CD4-positive, alpha-beta T cell treated with Interleukin-6 for 4 hours (primary cell): ENCODE data around the gene EFCAB14.
"Not testable (repeated sequence)": the region's sequence is repeated elsewhere in the genome, so short reads cannot be mapped to it uniquely, and the experiment has no call there.

Source experiments
- DNase-seq: peaks from one replicate; pipeline ENCODE4 v3.0.0-alpha.2; 2020; ENCODE audit warnings: mixed read lengths

Gene EFCAB14

DNA sequence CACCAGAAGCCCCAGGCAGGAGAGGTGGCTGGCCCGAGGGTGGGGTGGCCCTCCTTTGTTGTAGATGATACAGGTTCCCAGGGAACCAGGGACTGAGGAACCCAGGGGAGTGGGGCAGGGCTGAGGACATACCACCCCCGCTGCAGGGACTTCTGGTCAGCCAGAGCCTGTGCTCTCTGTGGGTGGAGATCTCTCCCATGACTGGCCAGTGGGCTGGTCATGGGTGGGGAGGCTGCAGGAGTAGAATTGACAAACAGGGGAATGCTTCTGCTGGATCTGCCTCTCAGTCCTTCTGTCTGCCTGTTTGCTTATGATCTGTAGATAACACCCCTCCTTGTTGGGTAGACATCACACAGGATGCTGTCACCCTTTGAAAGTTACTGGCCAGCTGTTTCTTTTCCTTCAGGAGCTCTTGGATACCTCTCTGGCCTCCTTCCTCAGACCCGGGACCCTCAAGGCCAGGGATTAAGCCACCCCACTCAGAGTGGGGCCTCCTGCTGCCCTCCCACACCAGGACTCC lies 2.8 kb upstream of the EFCAB14 start:
- DNase-seq, result no peak

DNA sequence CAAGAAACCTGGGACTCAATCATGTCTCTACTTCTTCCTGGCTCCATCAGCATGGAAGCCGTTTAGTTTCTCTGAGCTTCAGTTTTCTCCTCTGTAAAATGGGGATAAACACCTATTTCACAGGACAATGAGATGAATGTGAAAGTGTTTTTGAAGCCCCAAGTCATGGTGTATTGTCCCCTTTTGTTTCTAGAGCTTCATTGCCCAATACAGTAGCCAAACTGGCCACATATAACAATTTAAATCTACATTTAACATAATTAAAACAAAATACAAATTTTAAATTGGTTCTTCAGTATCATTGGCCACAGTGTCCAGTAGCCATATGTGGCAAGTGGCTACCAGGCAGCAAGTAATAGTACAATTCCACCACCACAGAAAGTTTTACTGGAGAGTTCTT lies 2.3 kb upstream of the EFCAB14 start:
- no peak for DNase-seq

DNA sequence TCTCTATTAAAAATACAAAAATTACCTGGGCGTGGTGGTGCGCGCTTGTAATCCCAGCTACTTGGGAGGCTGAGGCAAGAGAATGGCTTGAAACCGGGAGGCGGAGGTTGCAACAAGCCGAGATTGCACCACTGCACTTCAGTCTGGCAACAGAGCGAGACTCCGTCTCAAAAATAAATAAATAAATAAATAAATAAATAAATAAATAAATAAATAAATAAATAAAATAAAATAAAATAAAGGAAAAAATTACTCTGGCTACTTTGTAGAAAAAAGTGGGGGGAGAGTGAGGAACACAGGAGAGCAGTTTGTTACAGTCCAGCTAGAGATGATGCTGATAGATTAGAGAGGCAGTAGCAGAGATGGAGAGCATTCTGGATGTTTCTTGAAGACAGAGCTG lies 1.4 kb upstream of the EFCAB14 start:
- not testable (repeated sequence) for DNase-seq

DNA sequence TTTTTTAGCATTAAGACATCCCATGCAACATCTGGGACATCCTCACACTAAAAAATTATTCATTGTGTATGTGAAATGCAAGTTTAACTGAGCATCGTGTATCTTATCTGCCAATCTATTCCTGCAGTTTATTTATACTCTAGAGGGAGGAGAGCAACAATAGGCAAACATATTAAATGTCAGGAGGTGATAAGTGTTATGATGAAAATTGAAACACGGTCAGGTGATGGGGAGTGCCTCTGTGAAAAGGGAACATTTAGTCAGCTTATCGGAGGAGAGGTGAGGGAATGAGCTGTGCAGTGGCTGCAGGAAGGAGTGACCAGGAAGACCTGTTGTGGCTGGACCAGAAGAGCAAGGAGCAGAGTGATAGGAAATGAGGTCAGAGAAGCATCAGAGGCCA lies 775 bp upstream of the EFCAB14 start:
- no peak for DNase-seq

DNA sequence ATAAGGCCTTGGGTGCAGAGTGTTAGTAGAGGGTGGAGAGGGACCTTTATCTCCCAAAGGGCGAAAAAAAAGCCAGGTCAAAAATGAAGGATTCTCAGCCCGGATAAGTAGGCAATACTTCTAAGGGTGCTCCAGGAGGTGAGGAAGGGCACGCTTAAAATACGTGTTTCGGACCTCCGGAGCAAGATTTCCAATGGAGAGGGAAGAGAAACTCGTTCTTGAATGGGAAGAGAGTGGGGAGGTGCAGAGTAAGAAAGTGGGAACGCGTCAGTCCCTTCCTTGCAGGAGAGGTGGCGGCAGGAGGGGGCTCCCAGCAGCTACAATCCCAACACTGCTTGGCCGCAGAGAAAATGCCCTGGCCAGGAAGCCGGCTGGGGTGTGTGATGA lies 581 bp downstream of the EFCAB14 start:
- DNase-seq, result no peak

DNA sequence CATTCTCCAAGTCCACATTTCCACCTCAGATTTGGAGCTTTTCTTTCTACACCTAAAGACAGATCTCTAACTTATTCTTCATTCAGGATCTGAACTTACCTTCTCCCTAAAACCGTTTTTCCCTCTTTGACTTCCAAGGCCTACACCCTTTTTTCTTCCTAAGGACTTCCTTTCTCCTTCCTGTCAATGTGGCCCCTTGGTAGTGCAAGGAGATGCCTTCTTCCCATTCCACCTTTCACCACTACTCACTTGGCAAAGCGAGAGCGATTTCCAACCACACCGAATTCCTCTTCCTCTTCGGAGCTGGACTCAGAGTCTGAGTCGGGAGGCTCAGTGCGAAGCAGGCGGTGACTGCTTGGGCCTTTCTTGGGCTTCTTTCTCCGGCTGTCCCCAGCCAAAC lies 1.3 kb downstream of the EFCAB14 start:
- DNase-seq, result no peak

DNA sequence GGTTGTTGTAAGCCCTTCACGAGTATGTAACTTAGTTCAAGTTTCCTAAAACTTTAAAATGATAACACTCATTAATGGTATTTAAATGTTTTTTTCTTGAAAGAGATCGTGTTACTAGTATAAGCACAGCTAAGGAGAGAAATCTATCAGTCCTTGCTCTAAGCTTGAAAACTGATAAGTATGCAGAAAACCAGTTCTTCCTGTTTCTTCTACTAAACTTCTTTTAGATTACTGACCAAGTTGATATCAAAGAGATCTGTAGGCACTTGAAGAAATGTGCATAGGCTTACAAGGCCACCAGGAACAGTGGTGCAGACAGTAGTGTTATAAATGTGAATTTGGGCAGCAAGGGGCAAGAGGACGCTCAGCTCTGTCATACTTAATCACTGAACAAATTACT lies 3.9 kb downstream of the EFCAB14 start:
- DNase-seq, result no peak

DNA sequence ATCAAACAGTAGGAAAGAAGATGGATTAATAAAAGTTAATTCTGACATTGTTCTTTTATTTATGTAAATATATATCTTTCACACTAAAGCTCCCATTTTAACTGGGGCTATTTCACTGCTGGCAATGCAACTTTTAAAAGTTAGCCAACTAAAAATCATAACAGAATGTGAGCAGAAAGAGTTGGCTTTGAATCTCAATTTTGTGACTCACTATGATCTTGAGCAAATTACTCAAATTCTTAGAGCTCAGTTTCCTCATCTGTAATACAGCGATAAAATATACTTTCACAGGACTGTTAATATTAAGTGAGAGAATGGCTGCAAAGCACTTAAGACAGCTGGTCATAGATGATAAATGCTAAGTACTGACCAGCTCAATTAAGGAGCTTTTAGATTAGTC lies 10.8 kb downstream of the EFCAB14 start:
- no peak for DNase-seq

DNA sequence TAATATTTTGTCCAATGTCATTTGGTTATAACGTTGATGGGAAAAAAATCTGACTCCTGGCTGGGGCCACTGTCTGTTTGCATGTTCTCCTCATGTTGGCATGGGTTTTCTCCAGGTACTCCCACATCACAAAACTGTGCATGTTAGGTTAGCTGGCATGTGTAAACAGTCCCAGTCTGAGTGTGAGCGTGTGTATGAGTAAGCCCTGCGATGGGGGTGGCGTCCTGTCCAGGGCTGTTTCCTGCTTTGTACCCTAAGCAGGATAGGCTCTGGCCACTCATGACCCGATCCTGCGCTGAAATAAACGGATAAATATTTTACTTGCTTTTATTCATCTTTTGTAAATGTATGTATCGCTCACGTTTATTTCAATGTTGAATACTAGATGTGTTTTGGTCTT lies 13.5 kb downstream of the EFCAB14 start:
- DNase-seq, result no peak

DNA sequence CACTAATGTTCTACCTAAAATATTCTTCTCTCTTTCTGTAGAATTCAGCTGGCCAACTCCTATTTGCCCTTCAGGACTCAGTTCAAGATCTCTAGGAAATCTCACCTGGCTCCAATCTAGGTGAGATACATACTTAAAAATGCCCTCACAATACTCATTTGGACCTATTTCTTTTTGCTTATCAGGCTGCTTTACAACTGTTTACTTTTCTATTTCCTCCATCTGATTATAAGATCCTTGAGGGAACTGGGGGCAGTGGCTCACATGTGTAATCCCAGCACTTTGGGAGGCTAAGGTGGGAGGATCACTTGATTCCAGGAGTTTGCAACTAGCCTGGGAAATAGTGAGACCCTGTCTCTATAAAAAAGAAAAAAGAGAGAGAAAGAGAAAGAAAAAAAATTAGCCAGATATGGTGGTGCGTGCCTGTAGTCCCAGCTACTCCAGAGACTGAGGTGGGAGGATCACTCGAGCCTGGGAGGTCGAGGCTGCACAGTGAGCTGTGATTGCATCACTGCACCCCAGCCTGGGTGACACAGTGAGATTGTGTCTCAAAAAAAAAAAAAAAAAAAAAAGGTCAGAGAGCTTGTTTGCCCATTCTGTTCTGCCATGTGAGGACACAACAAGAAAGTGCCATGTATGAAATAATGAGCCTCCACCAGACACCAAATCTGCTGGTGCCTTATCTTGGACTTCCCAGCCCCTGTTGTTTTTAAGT lies 14.8 kb downstream of the EFCAB14 start:
- DNase-seq, result no peak

DNA sequence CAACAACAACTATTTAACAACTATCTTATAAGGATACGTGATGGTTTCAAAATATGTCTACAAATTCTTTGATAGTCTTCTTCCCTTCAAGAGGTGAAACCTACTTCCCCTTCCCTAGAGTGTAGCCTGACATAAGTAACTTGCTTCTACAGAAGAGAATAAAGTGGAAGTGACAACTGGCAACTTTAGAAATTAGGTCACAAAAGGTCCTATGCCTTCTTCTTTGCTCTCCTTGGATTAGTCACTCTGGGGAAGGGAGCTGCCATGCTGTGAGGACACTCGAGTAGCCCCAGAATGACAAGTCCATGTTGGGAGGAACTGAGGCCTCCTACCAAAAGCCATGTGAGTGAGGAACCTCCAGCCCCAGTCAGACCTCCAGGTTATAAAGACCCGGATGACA lies 19.2 kb downstream of the EFCAB14 start:
- DNase-seq, result no peak

DNA sequence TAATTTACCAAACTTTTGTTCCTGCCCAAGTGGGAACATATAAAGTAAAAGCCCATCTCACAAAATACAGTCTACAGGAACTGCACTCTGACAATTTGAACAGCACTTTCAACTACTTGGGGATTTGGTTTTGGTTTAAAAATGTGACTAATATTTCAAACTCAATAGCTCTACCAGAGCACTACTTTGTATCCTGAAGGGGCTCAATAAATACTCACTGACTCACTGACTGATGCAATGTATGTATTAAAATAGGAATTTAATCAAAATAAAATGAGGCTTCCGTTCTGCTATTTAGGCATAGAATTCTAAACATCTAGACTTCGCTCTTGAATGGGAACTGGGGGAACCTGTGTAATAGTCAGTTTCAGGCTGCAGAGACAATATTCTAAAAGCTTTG lies 21.9 kb downstream of the EFCAB14 start:
- no peak for DNase-seq

DNA sequence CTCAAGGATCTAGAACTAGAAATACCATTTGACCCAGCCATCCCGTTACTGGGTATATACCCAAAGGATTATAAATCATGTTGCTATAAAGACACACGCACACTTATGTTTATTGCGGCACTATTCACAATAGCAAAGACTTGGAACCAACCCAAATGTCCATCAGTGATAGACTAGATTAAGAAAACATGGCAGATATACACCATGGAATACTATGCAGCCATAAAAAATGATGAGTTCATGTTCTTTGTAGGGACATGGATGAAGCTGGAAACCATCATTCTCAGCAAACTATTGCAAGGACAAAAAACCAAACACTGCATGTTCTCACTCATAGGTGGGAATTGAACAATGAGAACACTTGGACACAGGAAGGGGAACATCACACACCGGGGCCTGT lies 24.2 kb downstream of the EFCAB14 start:
- DNase-seq, result not testable (repeated sequence)

DNA sequence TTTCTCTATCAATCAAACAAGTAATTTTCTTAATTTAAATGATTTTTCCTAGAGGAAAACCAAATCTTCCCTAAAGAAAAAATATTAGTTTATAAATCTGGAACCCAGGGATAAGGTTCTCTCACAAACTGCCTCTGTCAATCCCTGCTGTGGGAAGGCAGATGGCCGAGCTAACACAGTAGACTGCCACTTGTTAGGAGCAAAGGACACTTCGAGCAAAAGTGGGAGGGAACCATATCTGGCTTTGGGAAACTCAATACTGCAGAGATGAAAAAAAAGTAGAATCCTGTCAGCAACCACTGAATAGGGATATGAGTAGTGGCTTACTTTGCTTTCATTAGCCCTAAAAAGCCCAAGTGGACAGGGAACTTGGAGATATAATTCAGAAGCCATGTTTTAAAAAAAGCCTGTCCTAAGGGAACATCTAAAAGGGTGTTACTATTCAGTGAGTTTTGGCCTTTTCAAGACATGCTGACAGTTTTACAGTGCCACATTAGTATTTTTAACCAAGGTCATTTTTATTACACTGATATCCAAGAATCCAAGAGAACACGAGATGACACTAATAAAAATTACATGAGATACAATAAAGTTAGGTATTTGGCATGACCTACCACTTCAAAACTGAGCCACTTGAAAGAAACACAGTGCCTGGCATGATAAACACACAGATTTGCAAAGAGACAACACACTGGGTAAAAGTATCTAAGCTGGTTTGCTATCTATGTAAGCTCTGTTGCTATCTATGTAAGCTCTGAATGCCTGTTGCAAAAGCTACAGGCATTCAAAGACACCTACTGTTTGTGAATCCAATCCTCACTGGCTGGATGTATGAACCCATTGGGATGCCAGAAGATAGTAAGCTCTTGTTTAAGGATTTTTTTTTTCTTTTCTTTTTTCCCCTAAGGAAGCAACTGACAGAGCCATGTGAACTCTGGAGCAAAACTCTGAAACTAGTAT lies 25.8 kb downstream of the EFCAB14 start:
- DNase-seq, result no peak

DNA sequence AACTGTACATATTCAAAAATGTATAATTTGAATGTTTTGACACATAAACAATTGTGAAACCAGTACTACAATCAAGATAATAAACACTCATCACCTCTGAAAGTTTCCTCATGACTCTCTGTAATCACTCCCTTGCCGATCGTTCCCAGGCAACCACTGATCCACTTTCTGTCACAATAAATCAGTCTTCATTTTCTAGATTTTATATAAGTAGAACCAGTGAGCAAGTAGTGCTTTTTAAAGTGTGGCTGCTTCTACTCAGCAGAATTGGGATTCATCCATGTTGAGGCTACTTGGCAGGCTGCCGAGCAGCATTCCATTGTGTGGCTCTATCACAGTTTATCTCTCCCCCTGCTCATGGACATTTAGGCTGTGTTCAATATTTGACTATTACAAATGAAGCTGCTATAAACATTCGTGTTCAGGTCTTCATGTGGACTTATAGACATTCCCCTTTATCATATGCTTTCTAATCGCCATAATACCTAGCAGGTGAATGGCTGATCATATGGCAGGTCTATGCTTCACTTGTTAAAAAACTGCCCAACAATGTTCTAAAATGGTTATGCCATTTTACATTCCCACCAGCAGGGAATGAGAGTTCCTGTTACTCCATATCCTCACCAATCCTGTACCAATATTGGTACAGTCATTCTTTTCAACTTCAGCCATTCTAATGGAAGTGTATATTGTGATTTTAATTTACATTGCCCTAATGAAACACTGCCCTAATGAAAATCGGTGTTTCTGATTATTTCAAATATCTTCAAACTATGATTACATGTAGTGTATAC lies 26.7 kb downstream of the EFCAB14 start:
- DNase-seq, result no peak

DNA sequence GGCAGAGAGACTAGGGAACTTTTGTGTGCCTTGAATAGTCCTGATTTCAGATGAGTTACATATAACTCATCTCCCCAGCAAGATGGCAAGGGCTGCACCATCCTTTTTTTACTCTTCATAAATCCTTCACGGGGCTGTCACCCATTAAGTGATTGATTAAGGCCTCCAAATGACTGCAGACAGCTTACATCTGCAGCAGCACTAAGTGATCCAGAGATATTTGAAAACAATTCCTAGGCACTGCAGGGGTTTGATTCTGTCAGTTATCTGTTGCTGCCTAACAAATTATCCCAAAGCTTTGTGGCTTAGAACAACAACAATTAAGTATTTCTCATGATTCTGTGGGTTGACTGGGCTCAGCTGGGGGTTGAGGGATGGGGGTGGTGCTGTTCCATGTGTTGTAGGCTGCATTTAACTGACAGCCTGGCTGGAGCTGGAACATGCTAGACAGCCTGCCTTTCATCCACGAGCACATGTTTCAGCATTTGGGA lies 27.9 kb downstream of the EFCAB14 start:
- no peak for DNase-seq

DNA sequence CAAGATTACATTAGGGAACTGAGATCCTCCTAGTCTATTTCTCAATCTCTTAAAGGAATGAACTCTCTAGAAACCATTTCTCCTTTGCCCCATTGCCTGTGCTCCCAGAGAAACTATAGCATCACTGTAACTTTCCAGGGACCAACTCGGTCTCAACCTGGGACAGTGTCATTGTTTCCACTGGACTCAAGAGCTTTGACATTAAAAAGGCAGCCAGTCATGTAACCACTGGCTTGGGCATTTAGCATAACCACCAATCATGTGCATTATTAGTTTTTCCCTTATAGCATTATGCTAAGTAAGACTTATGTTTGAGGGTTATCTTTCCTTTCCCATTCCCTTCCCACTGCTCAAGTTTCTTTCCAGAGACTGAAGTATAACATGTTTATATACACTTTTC lies 29.0 kb downstream of the EFCAB14 start:
- DNase-seq, result no peak

DNA sequence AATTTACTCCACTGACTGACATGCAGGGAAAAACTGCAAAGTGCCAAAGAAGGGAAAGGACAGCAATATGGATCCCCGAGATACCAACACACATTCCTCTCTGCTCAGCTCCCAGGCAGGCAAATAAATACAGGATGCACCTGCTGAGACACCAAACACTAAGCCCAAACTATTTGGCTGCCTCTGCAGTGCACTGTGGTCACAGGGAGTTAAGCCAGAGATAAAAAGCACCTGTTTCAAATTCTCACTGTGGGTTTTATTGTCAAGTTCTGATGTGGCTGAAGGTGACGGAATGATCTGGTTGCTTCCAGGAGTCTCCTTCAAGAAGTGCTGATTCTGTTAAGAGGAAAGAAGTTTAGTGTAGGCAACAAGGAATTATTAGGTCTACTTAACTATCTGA lies 29.6 kb downstream of the EFCAB14 start:
- no peak for DNase-seq

DNA sequence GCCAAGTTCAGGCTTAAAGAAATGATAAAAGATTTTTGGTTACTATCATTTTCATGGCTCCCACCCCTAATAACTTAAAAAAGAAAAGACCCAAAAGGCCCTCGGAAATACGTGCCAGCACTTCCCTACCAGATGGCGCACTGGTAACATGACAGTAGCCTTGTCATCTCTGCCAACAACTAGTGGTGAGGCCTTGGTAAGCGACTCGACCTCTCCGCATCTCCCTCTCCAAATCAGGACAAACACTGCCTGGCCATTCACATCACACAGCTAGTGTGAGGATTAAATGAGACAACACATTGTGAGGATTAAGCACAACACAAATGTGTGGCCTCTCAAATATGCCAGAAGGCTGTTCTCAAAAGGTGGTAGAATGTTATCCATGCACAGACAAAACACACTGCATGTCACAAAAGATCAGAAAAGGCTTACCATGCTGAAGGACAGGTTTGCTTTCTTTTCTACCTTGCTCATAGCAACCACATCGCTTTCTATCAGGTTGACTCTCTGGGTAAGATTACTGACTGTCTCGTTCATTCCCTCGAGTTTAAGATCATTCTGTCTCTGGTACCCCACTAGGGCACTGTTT lies 30.9 kb downstream of the EFCAB14 start:
- no peak for DNase-seq

DNA sequence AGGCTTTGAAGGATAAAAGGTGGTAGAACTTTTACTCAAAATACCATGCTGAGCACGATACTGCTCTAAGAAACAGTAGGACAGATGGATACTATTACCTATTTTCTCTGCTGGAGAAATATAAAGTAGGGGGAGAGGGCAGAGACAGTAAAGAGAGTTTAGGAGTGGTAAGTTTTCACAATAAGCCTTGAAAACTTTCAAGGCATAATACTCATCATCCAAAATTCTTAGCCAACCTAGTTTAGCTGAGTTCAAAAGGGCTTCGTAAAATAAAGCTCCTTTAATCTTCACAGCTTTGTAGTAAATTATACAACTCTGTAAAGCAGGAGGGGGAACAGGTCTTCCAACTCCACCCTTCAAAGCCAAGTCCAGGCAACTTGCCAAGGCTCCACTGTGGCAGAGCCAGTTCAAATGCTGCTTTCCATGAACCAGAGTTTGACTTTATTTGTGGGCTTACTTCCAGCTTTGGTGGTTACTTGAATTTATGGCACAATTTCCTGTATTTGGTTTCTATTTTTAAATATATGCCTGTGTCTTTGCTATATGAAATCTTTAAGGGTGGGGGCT lies 31.7 kb downstream of the EFCAB14 start:
- DNase-seq, result no peak

DNA sequence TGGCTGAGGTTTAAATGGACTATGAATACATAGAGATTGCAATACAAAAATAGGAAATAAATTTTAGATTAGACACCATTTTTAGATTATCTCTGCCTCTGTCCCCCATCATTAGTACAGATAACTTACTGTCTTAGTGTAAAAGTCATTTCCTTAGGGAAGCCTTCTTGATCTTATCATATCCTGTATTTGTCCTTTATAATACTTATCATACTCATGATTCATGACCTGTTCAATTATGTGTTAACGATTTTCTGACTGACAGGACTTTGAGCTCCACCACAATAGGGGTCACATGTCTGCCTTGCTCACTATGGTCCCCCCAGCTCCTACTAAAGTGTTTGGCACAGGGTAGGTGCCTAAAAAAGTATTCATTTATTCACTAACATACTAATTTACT lies 32.7 kb downstream of the EFCAB14 start:
- DNase-seq, result no peak

DNA sequence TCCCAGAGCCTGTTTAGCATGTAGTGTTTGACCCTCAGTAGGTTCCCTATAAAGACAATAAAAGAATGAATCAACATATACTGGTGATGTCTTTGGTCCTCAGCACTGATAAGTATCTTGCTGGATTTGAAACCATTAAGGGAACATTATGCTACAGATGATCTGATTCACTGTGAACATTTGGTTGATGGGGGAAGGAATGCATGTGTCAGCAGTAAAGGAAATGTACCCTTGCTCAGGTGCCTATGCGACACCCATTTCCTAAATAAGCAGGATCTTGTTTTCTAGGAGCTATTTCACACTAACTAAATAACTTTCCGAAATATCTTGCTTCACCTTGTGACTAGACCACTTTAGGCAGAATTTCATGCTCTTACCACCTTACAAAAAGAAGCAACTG lies 34.2 kb downstream of the EFCAB14 start:
- DNase-seq, result no peak
